CD4-positive, alpha-beta T cell treated with Interferon gamma for 1 hour (primary cell): ENCODE data around the gene GAS2L3.
"Not testable (repeated sequence)": the region's sequence is repeated elsewhere in the genome, so short reads cannot be mapped to it uniquely, and the experiment has no call there.

ENCODE experiments used
- DNase-seq: peaks from one replicate; pipeline ENCODE4 v3.0.0-alpha.2; 2020

The GAS2L3 gene

DNA sequence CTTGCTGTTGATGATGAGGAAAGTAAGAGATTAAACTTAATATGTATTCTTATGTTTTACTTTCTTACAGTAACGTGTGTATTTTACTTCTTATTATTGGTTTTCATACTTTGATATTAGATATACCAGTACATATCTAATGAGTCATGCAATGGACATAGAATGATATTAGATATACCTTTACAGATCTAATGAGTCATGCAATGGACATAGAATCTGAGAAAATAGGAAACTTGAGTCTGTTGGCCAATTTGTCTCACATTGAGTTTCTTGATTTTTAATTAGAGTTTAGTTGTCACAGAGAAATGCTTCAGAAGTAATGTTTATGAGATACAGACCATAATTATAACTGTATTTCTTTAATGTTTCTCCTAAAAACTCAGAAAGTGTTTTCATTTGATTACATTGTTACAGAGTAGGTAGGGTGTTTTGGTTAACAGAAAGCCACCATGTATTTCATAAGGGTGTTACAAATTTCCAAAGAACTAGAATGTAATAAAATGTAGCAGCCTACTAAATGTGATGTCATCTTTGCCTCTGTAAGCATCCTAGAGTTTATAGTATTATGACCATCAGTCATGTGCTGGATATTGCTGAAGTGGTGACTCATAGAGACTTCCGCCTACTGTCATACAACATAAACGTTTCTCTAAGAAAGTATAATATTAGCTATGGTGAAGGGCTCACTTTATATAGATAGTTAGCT lies 3.0 kb downstream of the GAS2L3 start:
- no peak for DNase-seq

DNA sequence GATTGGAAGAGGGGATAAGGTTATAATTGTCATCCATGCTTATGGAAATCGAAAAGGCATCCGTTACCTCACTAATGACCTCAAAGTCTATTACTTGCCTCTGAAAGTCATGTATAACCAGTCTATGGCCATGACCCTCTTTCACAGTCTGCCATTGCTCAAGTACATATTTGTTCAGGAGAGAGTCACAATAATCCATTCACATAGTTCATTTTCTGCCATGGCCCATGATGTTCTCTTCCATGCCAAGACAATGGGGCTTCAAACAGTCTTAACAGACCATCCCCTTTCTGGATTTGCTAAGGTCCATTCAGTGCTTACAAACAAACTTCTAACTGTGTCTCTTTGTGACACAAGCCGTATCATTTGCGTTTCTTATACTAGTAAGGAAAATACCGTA lies 5.4 kb downstream of the GAS2L3 start:
- DNase-seq, result no peak

DNA sequence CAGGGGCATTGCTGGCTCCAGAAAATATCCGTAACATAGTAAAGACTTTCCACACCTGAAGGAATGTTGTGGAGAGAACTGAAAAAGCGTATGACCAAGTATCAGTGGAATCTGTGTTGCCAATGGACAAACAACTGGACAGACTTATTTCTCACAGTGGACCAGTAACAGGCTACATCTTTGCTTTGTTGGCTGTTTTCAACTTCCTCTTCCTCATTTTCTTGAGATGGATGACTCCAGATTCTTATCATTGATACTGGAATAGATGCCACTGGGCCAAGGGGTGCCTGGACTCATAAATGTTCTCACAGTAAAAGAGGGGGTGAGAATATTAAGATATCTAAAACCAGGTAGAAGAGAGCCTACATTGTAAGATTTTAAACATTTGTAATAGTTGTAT lies 6.4 kb downstream of the GAS2L3 start:
- DNase-seq, result no peak

- no peak for DNase-seq
These were observed 10.8 kb downstream of the GAS2L3 start for GRCh38 chr12:100584256-100584655.

- no peak for DNase-seq
These were observed 18.5 kb downstream of the GAS2L3 start for GRCh38 chr12:100591979-100592378.

DNA sequence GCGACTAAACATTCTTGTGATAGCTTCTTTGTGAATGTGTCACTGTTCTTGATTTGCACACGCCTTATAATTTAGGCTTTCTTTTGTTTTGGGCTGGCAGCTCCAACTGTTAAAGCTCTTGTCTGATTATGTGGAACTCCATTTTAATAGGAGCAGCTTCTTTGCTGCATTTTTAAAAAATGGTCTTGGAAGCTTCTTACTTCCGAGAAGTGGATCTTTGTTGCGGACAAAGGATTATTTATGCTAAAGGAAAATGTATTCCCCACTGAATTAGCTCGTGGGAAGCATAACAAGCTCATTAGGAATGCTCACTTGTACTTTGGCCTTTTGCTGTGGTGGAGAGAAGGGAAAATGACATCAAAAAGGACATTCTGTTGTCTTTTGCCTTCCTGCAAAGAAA lies 20.0 kb downstream of the GAS2L3 start:
- DNase-seq, result no peak

GRCh38 chr12:100601626-100602025 lies 28.1 kb downstream of the GAS2L3 start:
- no peak for DNase-seq

DNA sequence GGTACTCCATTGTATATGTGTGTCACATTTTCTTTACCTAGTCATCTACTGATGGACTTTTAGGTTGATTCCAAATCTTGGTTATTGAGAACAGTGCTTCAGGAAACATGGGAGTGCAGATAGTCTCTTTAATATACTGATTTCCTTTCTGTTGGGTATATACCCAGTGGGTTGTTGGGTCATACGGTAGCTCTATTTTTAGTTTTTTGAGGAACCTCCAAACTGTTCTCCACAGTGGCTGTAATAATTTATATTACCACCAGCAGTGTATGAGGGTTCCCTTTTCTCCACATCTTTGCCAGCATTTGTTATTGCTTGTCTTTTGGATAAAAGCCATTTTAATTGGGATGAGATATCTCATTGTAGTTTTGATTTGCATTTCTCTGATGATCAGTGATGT lies 29.5 kb downstream of the GAS2L3 start:
- not testable (repeated sequence) for DNase-seq

DNA sequence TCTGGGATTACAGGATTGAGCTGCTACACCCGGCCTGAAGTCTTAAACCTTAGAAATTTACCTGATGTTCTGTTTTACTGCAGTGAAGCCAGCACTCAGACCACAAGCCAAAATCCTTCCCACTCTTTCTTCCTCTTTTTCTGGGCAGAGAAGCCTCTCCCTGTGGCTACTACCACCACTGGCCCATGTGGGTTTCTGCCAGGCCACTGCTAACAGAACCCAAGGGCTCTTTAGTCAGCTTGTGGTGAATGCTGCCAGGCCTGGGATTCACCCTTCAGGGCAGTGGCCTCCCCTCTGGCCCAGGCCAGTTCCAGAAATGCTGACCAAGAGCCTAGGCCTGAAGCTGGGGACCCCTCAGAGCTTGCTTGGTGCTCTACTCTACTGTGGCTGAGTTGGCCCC lies 35.3 kb downstream of the GAS2L3 start:
- peak; percentile 7 for DNase-seq

GRCh38 chr12:100610666-100611430 lies 37.4 kb downstream of the GAS2L3 start:
- no peak for DNase-seq

DNA sequence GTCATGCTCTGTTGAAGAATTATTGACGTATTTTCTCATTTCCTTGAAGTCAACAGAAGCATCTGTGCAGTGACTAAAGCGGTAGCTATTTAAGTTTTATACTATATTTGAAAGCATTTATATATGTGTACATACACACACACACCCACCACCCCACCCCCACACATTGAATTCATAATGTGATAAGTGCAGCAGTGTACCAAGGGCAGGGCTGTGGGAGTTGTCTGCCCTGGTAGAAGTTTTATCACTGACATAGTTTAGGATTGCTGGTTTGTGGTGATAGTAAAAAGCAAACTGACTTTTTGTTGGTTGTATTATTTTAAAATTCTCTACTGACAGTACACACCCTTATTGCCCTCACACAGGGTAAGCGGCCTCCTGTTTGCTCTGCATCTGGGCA lies 39.1 kb downstream of the GAS2L3 start:
- DNase-seq, result no peak

GRCh38 chr12:100624571-100624970 lies 51.1 kb downstream of the GAS2L3 start:
- DNase-seq, result no peak

DNA sequence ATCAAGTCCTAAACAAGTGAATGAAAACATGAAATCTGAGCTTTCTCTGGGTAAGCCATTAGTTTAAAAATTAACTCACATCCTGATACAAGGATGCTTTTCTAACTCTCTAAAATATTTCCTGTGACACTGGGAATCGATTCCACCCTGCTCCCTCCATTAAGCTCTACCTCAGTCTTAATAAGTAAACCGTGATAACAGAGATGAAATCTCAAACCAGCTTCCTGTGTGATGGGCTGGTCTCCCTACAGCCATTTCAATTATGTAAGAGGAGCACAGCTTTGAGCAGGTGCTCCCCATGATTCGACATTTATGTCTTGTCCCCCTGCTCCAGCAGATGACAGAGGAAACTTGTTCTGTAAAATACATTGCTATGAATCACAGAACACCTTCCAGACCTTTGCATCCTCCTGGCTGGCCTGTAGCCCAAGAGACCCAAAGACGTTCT lies 59.0 kb downstream of the GAS2L3 start:
- DNase-seq, result no peak

DNA sequence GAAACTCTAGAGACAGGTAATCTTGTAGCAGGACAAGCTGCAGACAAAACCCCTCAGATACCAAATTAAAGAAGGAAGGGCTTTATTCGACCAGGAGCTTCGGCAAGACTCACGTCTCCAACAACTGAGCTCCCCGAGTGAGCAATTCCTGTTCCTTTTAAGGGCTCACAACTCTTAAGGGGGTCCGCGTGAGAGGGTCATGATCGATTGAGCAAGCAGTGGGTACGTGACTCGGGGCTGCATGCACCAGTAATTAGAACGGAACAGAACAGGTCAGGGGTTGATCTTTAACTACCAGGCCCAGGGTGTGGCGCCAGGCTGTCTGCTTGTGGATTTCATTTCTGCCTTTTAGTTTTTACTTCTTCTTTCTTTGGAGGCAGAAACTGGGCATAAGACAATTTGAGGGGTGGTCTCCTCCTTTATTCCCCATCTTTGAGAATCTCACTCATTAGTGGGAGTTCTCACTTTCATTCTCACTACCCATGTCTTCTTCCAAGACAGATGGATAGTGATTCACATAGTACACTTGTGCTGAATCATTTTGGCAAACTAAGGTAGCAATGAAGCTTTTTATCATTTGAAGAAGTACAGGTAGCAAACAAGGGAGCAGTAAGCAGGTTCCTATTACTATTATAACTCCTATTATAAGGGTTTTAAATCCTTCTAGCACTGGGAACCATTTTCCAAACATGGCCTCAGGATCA lies 59.8 kb downstream of the GAS2L3 start:
- DNase-seq, result not testable (repeated sequence)

- no peak for DNase-seq
These were observed 69.8 kb downstream of the GAS2L3 start for GRCh38 chr12:100643246-100643645.

GRCh38 chr12:100646896-100647295 lies 73.4 kb downstream of the GAS2L3 start:
- DNase-seq, result no peak

GRCh38 chr12:100651108-100651507 lies 77.6 kb downstream of the GAS2L3 start:
- no peak for DNase-seq

- DNase-seq, result no peak
These were observed 78.2 kb downstream of the GAS2L3 start for GRCh38 chr12:100651694-100652093.

- DNase-seq, result no peak
These were observed 79.0 kb downstream of the GAS2L3 start for GRCh38 chr12:100652488-100652887.

DNA sequence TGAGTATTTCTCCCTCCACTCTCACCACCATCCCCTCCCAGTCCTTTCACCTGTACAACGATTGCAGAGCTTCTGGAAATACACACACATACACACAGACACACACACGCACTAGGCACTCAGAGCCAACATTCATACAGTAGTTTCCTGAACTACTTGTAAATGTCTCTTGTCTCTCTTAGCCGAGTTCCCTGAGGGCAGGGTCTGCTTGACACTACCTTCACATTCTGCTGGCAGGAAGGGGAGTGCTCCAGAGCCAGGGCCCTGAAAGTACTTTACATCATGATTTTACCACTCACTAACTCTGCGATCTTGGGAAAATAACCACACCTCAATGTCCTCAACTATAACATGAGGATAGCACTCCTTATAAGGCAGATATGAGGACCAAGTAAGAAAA lies 82.7 kb downstream of the GAS2L3 start:
- no peak for DNase-seq

- DNase-seq, result no peak
These were observed 83.4 kb downstream of the GAS2L3 start for GRCh38 chr12:100656856-100657255.

GRCh38 chr12:100661300-100661951 lies 87.9 kb downstream of the GAS2L3 start:
- no peak for DNase-seq

DNA sequence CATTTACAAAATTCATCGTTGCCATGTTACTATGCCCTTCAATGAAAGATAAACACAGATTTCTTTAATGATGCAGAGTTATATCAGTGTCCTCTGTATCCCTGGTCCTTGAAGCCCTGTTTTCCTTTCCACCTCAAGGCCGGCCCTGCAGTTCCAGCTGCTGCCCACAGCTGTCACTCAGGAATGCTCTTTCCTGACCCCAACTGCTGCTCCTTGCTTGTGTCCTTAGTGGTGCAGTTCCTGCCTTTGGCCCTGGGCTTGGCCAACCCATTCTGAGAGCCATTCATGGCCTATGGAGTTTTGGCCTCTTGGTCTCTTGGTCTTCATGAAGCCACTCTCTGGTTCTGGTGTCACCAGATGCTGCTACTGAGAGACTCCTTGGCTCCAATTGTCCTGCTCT lies 93.1 kb downstream of the GAS2L3 start:
- no peak for DNase-seq
